ENCODE measurements around the gene TMEM38A.

DNA sequence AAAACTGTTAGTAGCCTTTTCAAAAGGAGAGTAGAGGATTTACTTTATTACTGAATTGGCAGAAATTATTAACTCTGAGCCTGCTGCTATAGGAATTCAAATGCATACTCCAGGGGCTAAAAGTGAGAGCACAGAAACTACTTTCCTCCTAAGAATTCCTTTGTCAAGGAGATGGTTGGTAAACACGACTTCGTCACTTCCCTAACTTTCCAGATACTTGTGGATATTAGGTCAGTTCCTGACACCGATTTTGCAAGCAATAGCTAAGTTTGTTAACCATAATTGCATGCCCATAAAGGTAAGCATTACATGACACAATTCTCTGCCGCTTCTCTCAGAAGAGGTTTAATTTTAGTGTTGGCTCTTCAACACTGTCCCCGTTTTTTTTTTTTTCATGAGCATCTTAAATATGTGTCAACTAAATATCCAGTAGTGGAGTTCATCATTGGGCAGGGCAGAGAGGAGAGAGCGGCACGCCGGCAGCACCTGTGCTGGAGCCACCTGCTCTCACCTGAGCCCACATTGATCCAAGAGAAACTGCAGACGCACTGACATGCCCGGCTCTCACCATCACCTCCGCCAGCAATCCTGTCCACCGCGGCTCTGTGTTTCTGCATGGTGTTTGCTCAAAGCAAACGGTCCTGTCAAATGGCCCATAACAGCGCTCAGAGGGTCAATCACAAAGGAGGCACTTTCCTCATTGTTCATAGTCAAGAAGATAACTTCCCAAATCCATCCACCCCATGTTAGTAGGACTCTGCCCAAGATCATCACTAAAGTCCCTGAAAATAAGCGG is 35.6 kb upstream of the TMEM38A start:
- TF ChIP-seq EZH2 (IDR thresholded peaks at IDR 0.05; ENCODE audit: borderline replicate concordance, low read depth, low read length): no peak
- no peak for TF ChIP-seq MTA2 (IDR thresholded peaks at IDR 0.05; ENCODE audit: low read depth)
- TF ChIP-seq, protein P1, sequence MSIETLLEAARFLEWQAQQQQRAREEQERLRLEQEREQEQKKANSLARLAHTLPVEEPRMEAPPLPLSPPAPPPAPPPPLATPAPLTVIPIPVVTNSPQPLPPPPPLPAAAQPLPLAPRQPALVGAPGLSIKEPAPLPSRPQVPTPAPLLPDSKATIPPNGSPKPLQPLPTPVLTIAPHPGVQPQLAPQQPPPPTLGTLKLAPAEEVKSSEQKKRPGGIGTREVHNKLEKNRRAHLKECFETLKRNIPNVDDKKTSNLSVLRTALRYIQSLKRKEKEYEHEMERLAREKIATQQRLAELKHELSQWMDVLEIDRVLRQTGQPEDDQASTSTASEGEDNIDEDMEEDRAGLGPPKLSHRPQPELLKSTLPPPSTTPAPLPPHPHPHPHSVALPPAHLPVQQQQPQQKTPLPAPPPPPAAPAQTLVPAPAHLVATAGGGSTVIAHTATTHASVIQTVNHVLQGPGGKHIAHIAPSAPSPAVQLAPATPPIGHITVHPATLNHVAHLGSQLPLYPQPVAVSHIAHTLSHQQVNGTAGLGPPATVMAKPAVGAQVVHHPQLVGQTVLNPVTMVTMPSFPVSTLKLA (conservative IDR thresholded peaks at IDR 0.05): no peak
- TF ChIP-seq, protein P2, sequence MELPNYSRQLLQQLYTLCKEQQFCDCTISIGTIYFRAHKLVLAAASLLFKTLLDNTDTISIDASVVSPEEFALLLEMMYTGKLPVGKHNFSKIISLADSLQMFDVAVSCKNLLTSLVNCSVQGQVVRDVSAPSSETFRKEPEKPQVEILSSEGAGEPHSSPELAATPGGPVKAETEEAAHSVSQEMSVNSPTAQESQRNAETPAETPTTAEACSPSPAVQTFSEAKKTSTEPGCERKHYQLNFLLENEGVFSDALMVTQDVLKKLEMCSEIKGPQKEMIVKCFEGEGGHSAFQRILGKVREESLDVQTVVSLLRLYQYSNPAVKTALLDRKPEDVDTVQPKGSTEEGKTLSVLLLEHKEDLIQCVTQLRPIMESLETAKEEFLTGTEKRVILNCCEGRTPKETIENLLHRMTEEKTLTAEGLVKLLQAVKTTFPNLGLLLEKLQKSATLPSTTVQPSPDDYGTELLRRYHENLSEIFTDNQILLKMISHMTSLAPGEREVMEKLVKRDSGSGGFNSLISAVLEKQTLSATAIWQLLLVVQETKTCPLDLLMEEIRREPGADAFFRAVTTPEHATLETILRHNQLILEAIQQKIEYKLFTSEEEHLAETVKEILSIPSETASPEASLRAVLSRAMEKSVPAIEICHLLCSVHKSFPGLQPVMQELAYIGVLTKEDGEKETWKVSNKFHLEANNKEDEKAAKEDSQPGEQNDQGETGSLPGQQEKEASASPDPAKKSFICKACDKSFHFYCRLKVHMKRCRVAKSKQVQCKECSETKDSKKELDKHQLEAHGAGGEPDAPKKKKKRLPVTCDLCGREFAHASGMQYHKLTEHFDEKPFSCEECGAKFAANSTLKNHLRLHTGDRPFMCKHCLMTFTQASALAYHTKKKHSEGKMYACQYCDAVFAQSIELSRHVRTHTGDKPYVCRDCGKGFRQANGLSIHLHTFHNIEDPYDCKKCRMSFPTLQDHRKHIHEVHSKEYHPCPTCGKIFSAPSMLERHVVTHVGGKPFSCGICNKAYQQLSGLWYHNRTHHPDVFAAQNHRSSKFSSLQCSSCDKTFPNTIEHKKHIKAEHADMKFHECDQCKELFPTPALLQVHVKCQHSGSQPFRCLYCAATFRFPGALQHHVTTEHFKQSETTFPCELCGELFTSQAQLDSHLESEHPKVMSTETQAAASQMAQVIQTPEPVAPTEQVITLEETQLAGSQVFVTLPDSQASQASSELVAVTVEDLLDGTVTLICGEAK (IDR thresholded peaks at IDR 0.05): no peak
- TF ChIP-seq, protein P2 (CRISPR knock-in tag; IDR thresholded peaks at IDR 0.05): no peak
- TF ChIP-seq XRCC4 (IDR thresholded peaks at IDR 0.05; ENCODE audit: extremely low read depth, insufficient read depth, insufficient read length): no peak
- no peak for TF ChIP-seq ZNF217 (CRISPR knock-in tag; IDR thresholded peaks at IDR 0.05)
